Rectal smooth muscle tissue (tissue), 1 donor: ENCODE measurements around the gene PMEL.

Experiments
- H3K27ac ChIP-seq: one replicate; pipeline ENCODE4 v1.7.0; 2013; ENCODE audit warnings: low read depth, low read length, inconsistent platforms
- H3K27me3 ChIP-seq: one replicate; pipeline ENCODE4 v1.7.0; 2013; ENCODE audit warnings: low read length; ENCODE audit not compliant: control insufficient read depth, insufficient read depth
- H3K36me3 ChIP-seq: one replicate; pipeline ENCODE4 v1.7.0; 2013; ENCODE audit warnings: low read length; ENCODE audit not compliant: control insufficient read depth, insufficient read depth
- H3K4me1 ChIP-seq: one replicate; pipeline ENCODE4 v1.7.0; 2013; ENCODE audit warnings: low read length; ENCODE audit not compliant: control insufficient read depth, insufficient read depth
- H3K4me3 ChIP-seq: one replicate; pipeline ENCODE4 v1.7.0; 2013; ENCODE audit warnings: low read length
- H3K9ac ChIP-seq: one replicate; pipeline ENCODE4 v1.7.0; 2013; ENCODE audit warnings: low read length

PMEL gene

DNA sequence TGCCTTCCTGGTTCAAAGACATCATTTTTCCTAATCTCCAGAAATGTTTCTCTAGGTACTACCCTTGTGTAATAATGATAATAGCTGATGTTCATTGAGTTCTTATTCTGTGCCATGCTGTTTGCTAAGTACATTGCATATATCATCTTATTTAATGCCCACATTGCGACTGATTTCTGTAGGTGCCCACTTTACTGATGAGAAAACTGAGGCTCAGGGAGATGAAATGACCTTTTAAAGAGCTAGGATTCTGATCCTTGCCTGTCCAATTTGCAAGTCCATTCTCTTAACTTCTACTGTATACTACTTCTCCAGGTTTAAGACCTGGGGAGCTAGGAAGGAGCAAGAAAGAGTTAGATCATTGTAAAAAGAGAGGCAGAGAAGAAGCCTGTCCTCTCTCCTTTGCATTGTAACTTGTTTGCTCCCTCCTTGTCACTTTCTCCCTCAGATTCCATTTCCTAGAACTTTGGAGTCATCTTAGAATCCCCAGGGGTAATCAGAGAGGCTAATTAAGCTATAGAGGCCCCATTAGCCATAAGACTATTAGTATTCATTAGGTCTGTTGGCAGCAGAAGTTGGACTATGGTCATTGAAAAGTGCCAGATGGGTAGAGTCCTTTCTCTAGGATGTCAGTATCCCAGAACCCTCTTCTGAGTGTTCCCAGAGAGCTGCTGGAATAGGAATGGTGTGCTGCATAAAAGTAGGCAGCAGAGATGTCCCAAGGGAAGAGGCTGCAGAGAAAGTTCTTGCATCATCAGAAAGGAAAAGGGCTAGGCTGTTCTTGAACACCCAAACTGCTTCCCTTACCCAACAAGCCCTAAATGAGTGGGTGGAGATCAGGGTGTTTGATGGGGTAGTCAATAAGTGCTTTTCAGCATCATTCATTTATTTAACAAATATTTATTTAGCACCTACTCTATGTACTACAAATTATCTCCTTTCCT lies 31.8 kb downstream of the PMEL start:
- Histone ChIP-seq H3K27ac (no peak overlapping the region), H3K4me1 (peaks cover 15% of the 10 kb centered on the region), H3K9ac (no peak overlapping the region), H3K27me3 (no peaks in the 10 kb centered on the region), H3K4me3 (no peak overlapping the region), H3K36me3 (no peaks in the 10 kb centered on the region)

GRCh38 chr12:55933169-55933798 lies 32.6 kb downstream of the PMEL start:
- Histone ChIP-seq H3K27ac (no peak overlapping the region), H3K4me3 (peak overlapping the region; percentile 90)

DNA sequence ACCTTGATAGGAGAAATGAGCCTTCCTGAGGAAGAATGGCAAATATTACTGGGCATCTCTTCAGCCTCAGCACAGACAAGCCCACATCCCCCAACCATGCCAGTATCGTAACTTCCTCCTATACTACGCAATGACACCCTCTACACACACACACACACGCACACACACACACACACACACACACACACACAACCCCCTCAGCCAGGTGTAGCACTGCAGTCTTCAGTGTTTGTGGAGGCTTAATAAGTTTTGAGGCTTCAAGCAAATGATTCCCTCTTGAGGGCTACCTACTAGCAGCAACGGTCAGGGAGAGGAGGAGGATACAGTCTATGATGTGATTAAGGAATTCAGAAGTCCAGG lies 33.3 kb downstream of the PMEL start:
- H3K4me3 ChIP-seq, result peak overlapping the region; percentile 90
- H3K27me3 ChIP-seq, result no peaks in the 10 kb centered on the region
- H3K27ac ChIP-seq, result no peak overlapping the region
- no peaks in the 10 kb centered on the region for H3K36me3 ChIP-seq
- H3K4me1 ChIP-seq, result peaks cover 18% of the 10 kb centered on the region
- peak overlapping the region; percentile 90 for H3K9ac ChIP-seq

More at GRCh38 chr12:55933169-55933798, 32.6 kb downstream of the PMEL start:
- Histone ChIP-seq H3K36me3 (no peaks in the 10 kb centered on the region), H3K9ac (no peak overlapping the region), H3K27me3 (no peaks in the 10 kb centered on the region), H3K4me1 (peaks cover 15% of the 10 kb centered on the region)

GRCh38 chr12:55931780-55932550 lies 33.9 kb downstream of the PMEL start:
- H3K27ac ChIP-seq, result peak overlapping the region; percentile 81
- no peaks in the 10 kb centered on the region for H3K36me3 ChIP-seq
- H3K27me3 ChIP-seq, result no peaks in the 10 kb centered on the region
- peaks cover 18% of the 10 kb centered on the region for H3K4me1 ChIP-seq
- H3K9ac ChIP-seq, result peak overlapping the region; percentile 90
- peak overlapping the region; percentile 90 for H3K4me3 ChIP-seq

- no peaks in the 10 kb centered on the region for H3K36me3 ChIP-seq
- peak overlapping the region; percentile 70 for H3K9ac ChIP-seq
- no peaks in the 10 kb centered on the region for H3K27me3 ChIP-seq
- H3K27ac ChIP-seq, result peak overlapping the region; percentile 81
- peak overlapping the region; percentile 77 for H3K4me3 ChIP-seq
- peaks cover 18% of the 10 kb centered on the region for H3K4me1 ChIP-seq
Observed at GRCh38 chr12:55931317-55931779, 34.5 kb downstream of the PMEL start.

- peaks cover 18% of the 10 kb centered on the region for H3K4me1 ChIP-seq
- no peaks in the 10 kb centered on the region for H3K27me3 ChIP-seq
- no peaks in the 10 kb centered on the region for H3K36me3 ChIP-seq
- H3K4me3 ChIP-seq, result peak within 1 kb of the TSS; percentile 90
- H3K27ac ChIP-seq, result peak within 1 kb of the TSS; percentile 81
- peak within 1 kb of the TSS; percentile 90 for H3K9ac ChIP-seq
Observed at GRCh38 chr12:55930771-55931316, 35.0 kb downstream of the PMEL start, which contains the start of gene DGKA. DGKA (plus strand) TSS chr12:55931162; CDS start chr12:55936504, 5,342 bp downstream.

GRCh38 chr12:55929306-55929791 lies 36.5 kb downstream of the PMEL start:
- Histone ChIP-seq H3K36me3 (peaks cover 2% of the 10 kb centered on the region), H3K4me1 (peaks cover 18% of the 10 kb centered on the region), H3K9ac (no peak overlapping the region), H3K4me3 (no peak overlapping the region), H3K27me3 (no peaks in the 10 kb centered on the region), H3K27ac (no peak overlapping the region)

- peaks cover 16% of the 10 kb centered on the region for H3K4me1 ChIP-seq
- H3K9ac ChIP-seq, result peak within 1 kb of the TSS; percentile 99
- peak within 1 kb of the TSS; percentile 98 for H3K27ac ChIP-seq
- H3K36me3 ChIP-seq, result peaks cover 2% of the 10 kb centered on the region
- H3K27me3 ChIP-seq, result no peaks in the 10 kb centered on the region
- H3K4me3 ChIP-seq, result peak within 1 kb of the TSS; percentile 88
Observed at GRCh38 chr12:55927588-55928502, 38.0 kb downstream of the PMEL start, which contains the start of gene PYM1. PYM1 (minus strand) TSS chr12:55927894; CDS start chr12:55927761, 133 bp downstream.

DNA sequence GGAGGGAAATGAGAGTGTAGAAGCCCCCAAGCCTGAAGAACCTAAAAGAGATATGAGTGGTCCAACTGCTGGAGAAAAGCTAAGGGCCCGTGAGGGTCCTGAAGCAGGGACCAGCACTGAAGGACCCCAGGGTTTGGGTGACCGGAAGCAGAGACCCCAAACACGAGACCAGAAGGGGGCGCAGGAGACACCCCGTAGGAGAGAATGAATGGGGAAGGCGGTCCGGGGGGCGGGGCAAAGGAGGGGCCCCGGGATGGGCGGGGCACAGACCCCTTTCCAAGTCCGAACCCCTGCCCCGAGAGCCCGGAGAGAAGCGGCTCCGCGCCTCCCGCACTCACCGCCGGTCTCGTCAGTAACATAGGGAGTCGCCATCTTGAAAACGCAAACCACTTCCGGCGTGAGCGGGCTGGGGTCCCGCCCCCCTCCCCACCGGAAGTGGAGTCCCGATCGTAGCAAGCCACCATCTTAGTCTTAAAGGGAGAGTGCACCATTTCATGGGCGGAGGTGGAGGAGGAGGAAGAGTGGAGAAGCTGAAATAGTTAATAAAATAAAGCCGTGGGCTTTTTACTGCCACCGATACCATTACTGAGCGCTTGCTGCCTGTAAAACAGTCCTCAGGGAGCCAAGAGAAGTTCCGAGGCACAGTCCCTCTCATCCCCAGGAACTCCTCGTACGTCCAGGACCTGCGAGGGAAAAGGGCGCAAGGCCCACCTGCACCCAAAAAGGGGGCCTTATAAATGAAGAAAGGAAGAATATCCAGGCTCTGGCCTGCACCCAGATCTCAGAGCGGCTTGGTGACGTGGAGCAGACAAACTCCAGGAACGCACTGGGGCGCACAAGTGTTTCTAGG lies 38.9 kb downstream of the PMEL start:
- peak overlapping the region; percentile 88 for H3K4me3 ChIP-seq
- peak overlapping the region; percentile 98 for H3K27ac ChIP-seq
- H3K27me3 ChIP-seq, result no peaks in the 10 kb centered on the region
- peak overlapping the region; percentile 99 for H3K9ac ChIP-seq
- peaks cover 2% of the 10 kb centered on the region for H3K36me3 ChIP-seq
- peaks cover 11% of the 10 kb centered on the region for H3K4me1 ChIP-seq

- Histone ChIP-seq H3K9ac (peak overlapping the region; percentile 54), H3K36me3 (peaks cover 2% of the 10 kb centered on the region), H3K4me1 (peaks cover 8% of the 10 kb centered on the region), H3K27me3 (no peaks in the 10 kb centered on the region), H3K27ac (peak overlapping the region; percentile 98), H3K4me3 (peak overlapping the region; percentile 88)
Observed at GRCh38 chr12:55925870-55926737, 39.7 kb downstream of the PMEL start.
